HG03575 (cell line): ENCODE results near the gene RIC3.

Experiments
- ATAC-seq: cut with Tn5 transposase; IDR thresholded peaks from one replicate; pipeline ENCODE4 v1.9.1; 2021; ENCODE audit not compliant: unreplicated experiment, insufficient number of reproducible peaks, low FRiP score; ENCODE audit errors: extremely low read depth

Gene RIC3

GRCh38 chr11:8060146-8060719, 108.6 kb downstream of the RIC3 start:
- ATAC-seq, result no peak

DNA sequence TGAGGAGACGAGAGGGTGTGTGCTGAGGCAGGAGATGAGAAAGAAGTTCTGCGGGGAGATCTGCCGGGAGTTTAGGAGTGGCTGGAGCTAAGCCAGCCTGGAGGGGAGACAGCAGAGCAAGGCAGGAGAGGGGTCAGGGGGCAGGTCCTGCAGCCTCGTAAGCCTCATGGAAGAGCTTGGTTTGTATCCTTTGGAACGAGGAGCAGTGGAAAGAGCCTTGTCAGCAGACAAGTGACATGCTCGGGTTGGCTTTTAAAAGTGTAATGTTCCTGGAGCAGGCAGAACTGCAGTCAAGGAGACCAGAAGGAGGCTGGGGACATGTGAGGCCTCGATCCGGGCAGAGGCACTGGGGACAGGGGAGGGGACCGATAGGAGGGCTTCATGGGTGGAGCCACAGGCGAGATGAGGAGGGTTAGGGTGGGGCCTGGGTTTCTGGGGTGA, 109.2 kb downstream of the RIC3 start:
- ATAC-seq, result no peak

DNA sequence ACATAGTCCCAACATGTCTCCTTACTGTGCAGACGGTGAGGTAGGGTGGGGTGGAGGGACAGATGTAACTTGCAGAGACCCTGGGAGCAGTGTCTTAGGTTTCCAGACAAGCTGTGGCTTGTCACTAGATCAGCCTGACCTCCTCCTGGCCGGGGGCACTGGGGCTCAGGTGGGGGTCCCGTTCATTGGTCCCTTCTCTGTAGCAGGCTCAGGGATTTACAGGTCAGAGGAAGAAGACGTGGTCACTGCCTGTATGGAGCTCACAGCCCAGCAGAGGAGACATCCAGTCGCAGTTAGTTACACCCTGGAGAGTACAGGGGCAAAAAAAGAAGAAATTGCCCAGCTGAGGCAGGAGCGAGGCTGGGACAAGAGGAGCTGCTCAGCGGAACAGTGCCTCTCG, 109.8 kb downstream of the RIC3 start:
- no peak for ATAC-seq

DNA sequence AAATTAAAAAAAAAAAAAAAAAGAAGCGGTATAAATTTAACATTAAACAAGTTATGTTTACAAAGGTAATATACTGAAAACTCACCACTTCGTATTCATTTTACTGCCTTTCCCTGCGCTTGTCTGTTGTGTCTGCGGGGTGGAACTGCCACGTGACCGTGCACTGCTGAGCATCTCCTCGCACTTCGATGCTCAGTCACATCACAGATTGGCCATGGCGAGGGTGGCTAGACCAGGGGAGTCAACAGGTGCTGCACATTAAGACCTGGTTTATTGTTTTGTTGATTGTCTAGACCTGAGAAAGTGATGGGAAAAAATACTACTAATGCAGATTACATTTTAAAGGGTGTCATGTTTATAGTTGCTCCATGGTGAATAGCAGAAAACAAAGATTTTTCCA, 110.6 kb downstream of the RIC3 start:
- no peak for ATAC-seq

DNA sequence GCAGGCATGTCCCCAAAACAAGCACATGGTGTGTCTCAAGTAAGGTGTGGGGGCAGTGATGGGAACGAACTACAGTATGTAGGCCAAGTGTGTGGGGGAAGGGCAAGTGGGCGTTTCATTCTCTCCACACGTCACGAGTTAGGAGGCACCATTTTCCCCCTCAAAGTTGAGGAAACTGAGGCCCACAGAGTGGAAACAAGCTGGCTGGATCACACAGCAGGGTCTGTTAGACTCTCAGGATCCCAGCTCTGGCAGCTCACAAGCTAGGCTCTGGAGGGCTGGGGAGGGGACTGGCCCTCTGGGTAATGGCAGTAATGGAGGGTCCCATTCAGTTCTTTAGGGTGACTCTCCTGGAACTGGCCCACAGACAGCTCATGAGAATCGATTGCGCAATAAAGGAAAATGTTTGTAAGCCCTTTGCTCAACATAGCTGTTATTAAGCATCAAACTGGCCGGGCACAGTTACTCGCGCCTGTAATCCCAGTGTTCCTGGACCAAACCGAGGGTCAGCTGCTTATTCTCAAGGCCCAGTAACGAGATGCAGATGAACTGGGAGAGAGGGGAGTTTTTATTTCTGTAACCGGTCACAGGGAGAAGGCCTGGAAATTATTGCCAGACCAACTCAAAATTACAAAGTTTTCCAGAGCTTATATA, 111.9 kb downstream of the RIC3 start:
- no peak for ATAC-seq
